Stimulated activated CD8-positive, alpha-beta memory T cell treated with anti-CD3 and anti-CD28 coated beads, Interleukin-7, amount 100 ng/mL, for 24 hours (primary cell): Measurements from ENCODE around the gene METAP2.

Experiments used
- DNase-seq: peaks from one replicate; pipeline ENCODE4 v3.0.0-alpha.2; 2020; ENCODE audit warnings: low read depth

Gene METAP2

GRCh38 chr12:95549392-95550084 lies 75.6 kb downstream of the METAP2 start:
- DNase-seq, result no peak

- no peak for DNase-seq
These were observed 77.4 kb downstream of the METAP2 start, which contains the start of gene USP44 for GRCh38 chr12:95551305-95551704. USP44 (minus strand) TSS chr12:95551476; CDS start chr12:95534256, 17,220 bp downstream.

- no peak for DNase-seq
These were observed 78.1 kb downstream of the METAP2 start for GRCh38 chr12:95551913-95552516.

GRCh38 chr12:95553197-95553943 lies 79.4 kb downstream of the METAP2 start:
- DNase-seq, result no peak

- DNase-seq, result no peak
These were observed 80.7 kb downstream of the METAP2 start for GRCh38 chr12:95554532-95555071.

- no peak for DNase-seq
These were observed 83.7 kb downstream of the METAP2 start for GRCh38 chr12:95557625-95558024.
